GM15510 (cell line): ENCODE results near the gene CPSF3.

Source experiments
- POLR2A ChIP-seq: IDR thresholded peaks from 3 replicates; pipeline ENCODE4 v1.6.1; 2011; ENCODE audit warnings: borderline replicate concordance; ENCODE audit not compliant: insufficient read length; ENCODE audit errors: extremely low read depth

Gene CPSF3

GRCh38 chr2:9390151-9390850 is 33.2 kb upstream of the CPSF3 start:
- TF ChIP-seq POLR2A, result no peak

GRCh38 chr2:9390991-9391390 is 32.5 kb upstream of the CPSF3 start:
- TF ChIP-seq POLR2A, result no peak

GRCh38 chr2:9391961-9392720 is 31.3 kb upstream of the CPSF3 start:
- TF ChIP-seq POLR2A, result no peak

- TF ChIP-seq POLR2A, result no peak
Measured at GRCh38 chr2:9392898-9393765, 30.3 kb upstream of the CPSF3 start.

GRCh38 chr2:9394816-9395215 is 28.6 kb upstream of the CPSF3 start:
- TF ChIP-seq POLR2A, result no peak

GRCh38 chr2:9397201-9397600 is 26.3 kb upstream of the CPSF3 start:
- TF ChIP-seq POLR2A, result no peak

GRCh38 chr2:9398881-9399780 is 24.3 kb upstream of the CPSF3 start:
- no peak for TF ChIP-seq POLR2A

- no peak for TF ChIP-seq POLR2A
Measured at GRCh38 chr2:9400268-9401058, 23.0 kb upstream of the CPSF3 start.

GRCh38 chr2:9401059-9401547 is 22.4 kb upstream of the CPSF3 start:
- TF ChIP-seq POLR2A, result no peak

- no peak for TF ChIP-seq POLR2A
Measured at GRCh38 chr2:9401646-9402371, 21.6 kb upstream of the CPSF3 start.

GRCh38 chr2:9403924-9404323 is 19.5 kb upstream of the CPSF3 start:
- TF ChIP-seq POLR2A, result no peak

- no peak for TF ChIP-seq POLR2A
Measured at GRCh38 chr2:9404451-9404850, 19.0 kb upstream of the CPSF3 start.

GRCh38 chr2:9405636-9406035 is 17.8 kb upstream of the CPSF3 start:
- no peak for TF ChIP-seq POLR2A
